Panc1 (cell line): Measurements from ENCODE around the gene UQCC2.

Experiments used
- CTCF ChIP-seq: fragments of 450-650 bp; IDR thresholded peaks from 2 replicates; pipeline ENCODE4 v1.5.1; 2017; ENCODE audit warnings: mild to moderate bottlenecking
- TCF7L2 ChIP-seq: IDR thresholded peaks from 2 replicates; pipeline ENCODE4 v1.6.1; 2011; ENCODE audit warnings: mild to moderate bottlenecking, low read depth, low read length, inconsistent platforms

DNA sequence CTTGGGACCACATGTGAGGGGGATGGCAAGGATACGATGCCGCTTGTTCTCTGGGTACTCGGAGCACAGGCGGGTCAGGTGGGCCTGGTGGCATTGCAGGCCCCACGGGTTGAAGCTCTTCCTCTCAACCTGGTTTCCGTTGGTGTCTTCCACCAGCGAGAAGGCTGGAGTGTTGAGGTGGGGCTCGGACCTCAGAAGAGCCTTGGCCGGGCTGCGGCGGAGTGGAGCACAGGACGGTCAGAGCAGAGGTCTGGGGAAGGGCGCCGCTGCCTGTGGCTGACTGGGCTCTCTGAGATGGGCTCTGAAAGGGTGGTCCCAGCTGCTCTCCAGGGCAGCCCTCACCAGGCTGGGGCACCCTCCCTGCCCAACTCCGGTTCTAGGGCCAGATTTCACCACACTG, 15.2 kb upstream of the UQCC2 start:
- TF ChIP-seq CTCF (no peak), TCF7L2 (no peak)
